Measurements from ENCODE around the gene TAOK2.

TAOK2 gene

DNA sequence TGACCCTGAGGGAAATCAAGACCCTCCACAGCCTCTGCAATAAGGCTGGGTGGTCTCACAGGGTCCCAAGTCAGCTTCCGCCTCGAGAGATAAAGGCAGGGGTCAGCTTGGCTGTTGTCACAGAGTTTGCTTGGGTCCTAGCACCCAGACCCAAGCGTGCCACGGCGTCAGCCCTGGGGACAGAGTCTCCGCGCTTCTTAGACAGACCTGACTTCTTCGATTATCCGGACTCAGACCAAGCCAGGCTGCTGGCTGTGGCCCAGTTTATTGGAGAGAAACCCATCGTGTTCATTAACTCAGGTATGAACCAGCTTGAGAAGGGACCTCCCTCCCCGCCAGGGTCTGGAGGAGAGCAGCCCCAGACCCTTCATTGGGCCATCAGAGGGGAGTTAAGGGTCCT, 49.9 kb downstream of the TAOK2 start:
- Histone ChIP-seq H3K27ac (ENCODE audit: insufficient read depth, low read length, poor library complexity, severe bottlenecking) (no peak overlapping the region), H3K4me1 (ENCODE audit: control insufficient read depth, insufficient read depth, low read length, poor library complexity, severe bottlenecking) (peaks cover 11% of the 10 kb centered on the region), H3K4me3 (ENCODE audit: insufficient read depth, low read depth, low read length, poor library complexity, severe bottlenecking) (no peak overlapping the region), H3K9me3 (ENCODE audit: control insufficient read depth, low read length) (no peaks in the 10 kb centered on the region), H3K27me3 (replicated peaks; ENCODE audit: control insufficient read depth, insufficient read depth, low read length, poor library complexity, severe bottlenecking) (peaks cover 3% of the 10 kb centered on the region), H3K36me3 (ENCODE audit: control insufficient read depth, insufficient read depth, low read length) (no peaks in the 10 kb centered on the region)
- DNase-seq: no peak

DNA sequence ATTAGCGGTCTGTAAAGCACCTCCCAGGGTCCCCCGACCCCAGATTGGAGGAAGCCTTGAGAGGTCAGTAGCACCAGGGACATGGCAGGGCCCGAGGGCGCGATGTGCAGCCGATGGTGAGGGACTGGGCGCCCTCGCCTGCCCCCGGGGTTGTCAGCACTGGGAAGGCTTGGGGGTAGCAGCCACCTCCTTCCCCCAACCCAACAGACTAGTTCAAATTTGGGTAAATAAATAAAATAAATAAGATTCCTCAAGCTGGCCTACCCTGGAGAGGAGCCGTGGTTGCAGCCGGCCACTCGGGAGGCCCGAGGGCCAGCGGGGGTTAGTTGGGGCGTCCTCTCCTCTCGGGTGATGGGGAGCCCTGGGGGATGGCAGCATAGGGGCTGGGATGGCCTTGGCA, 50.8 kb downstream of the TAOK2 start:
- Histone ChIP-seq H3K4me1 (ENCODE audit: control insufficient read depth, insufficient read depth, low read length, poor library complexity, severe bottlenecking) (peaks cover 11% of the 10 kb centered on the region), H3K36me3 (ENCODE audit: control insufficient read depth, insufficient read depth, low read length) (no peaks in the 10 kb centered on the region), H3K9me3 (ENCODE audit: control insufficient read depth, low read length) (no peaks in the 10 kb centered on the region), H3K27ac (ENCODE audit: insufficient read depth, low read length, poor library complexity, severe bottlenecking) (no peak overlapping the region), H3K27me3 (replicated peaks; ENCODE audit: control insufficient read depth, insufficient read depth, low read length, poor library complexity, severe bottlenecking) (peaks cover 4% of the 10 kb centered on the region), H3K4me3 (ENCODE audit: insufficient read depth, low read depth, low read length, poor library complexity, severe bottlenecking) (no peak overlapping the region)
- no peak for DNase-seq

DNA sequence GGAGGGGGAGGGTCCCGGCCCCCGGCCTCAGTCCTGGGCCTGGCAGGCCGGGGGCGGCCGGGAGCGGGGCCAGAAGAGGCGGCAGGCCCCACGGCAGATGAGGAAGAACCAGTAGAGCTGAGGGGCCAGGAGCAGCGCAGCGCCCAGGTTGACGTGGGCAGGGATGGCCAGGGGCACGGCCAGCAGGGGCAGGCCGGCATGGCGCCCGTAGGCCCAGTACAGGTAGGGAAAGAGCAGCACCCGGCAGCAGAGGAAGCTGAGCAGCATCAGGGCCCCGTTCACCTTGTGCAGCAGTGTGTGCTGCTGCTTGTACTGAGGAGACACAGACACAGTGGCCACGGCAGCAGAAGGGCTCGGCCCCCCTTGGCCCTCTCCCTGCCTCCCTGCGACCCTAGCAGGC, 51.5 kb downstream of the TAOK2 start:
- Histone ChIP-seq H3K9me3 (ENCODE audit: control insufficient read depth, low read length) (no peaks in the 10 kb centered on the region), H3K4me1 (ENCODE audit: control insufficient read depth, insufficient read depth, low read length, poor library complexity, severe bottlenecking) (peaks cover 11% of the 10 kb centered on the region), H3K4me3 (ENCODE audit: insufficient read depth, low read depth, low read length, poor library complexity, severe bottlenecking) (no peak overlapping the region), H3K27ac (ENCODE audit: insufficient read depth, low read length, poor library complexity, severe bottlenecking) (no peak overlapping the region), H3K36me3 (ENCODE audit: control insufficient read depth, insufficient read depth, low read length) (no peaks in the 10 kb centered on the region), H3K27me3 (replicated peaks; ENCODE audit: control insufficient read depth, insufficient read depth, low read length, poor library complexity, severe bottlenecking) (peaks cover 11% of the 10 kb centered on the region)
- DNase-seq: no peak

DNA sequence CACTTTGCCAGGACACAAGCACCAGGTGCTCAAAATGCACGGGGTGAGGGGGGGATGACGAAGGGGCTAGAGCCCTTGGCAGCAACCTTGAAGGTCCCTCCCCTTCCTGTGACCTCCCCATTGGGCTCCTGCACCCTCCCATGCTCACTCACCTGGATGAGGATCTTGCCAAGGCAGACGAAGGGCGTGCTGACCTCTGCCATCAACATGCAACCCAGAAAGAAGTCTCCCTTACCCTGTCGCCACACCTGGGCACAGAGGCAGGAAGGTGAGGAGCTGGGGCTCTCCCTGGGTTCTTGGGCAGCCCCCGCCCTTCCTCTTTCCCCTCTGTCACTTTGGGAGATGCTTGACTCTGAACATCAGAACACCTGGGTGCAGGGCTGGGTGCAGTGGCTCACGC, 51.9 kb downstream of the TAOK2 start:
- Histone ChIP-seq H3K4me3 (ENCODE audit: insufficient read depth, low read depth, low read length, poor library complexity, severe bottlenecking) (no peak overlapping the region), H3K4me1 (ENCODE audit: control insufficient read depth, insufficient read depth, low read length, poor library complexity, severe bottlenecking) (peaks cover 11% of the 10 kb centered on the region)

DNA sequence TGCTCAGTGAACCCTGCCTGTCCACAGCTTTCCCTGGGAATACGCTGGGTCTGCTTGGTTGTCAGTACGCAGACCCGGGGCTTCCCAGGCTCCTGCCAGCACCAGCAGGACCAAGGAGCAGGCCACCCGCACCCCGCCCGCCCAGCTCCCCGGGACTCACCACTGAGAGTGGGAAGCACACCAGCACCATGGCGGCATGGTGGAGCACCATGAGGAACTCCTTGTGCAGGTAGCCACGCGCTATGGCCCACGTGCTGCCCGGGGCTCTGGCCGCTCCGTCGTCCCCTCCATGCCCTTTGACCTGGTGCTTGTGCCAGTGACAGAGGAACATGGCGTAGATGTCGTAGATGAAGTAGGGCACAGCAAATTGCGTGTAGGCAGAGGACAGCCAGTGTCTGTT, 52.8 kb downstream of the TAOK2 start:
- no peak for DNase-seq
- peaks cover 22% of the 10 kb centered on the region for H3K27me3 ChIP-seq (replicated peaks; ENCODE audit: control insufficient read depth, insufficient read depth, low read length, poor library complexity, severe bottlenecking)
- H3K4me1 ChIP-seq (ENCODE audit: control insufficient read depth, insufficient read depth, low read length, poor library complexity, severe bottlenecking): peaks cover 4% of the 10 kb centered on the region
- H3K9me3 ChIP-seq (ENCODE audit: control insufficient read depth, low read length): no peaks in the 10 kb centered on the region
- no peak overlapping the region for H3K4me3 ChIP-seq (ENCODE audit: insufficient read depth, low read depth, low read length, poor library complexity, severe bottlenecking)
- H3K36me3 ChIP-seq (ENCODE audit: control insufficient read depth, insufficient read depth, low read length): no peaks in the 10 kb centered on the region
- H3K27ac ChIP-seq (ENCODE audit: insufficient read depth, low read length, poor library complexity, severe bottlenecking): no peak overlapping the region

More for the DNA sequence above, 51.9 kb downstream of the TAOK2 start:
- H3K27me3 ChIP-seq (replicated peaks; ENCODE audit: control insufficient read depth, insufficient read depth, low read length, poor library complexity, severe bottlenecking): peaks cover 15% of the 10 kb centered on the region
- no peak for DNase-seq
- H3K9me3 ChIP-seq (ENCODE audit: control insufficient read depth, low read length): no peaks in the 10 kb centered on the region
- H3K27ac ChIP-seq (ENCODE audit: insufficient read depth, low read length, poor library complexity, severe bottlenecking): no peak overlapping the region
- H3K36me3 ChIP-seq (ENCODE audit: control insufficient read depth, insufficient read depth, low read length): no peaks in the 10 kb centered on the region

DNA sequence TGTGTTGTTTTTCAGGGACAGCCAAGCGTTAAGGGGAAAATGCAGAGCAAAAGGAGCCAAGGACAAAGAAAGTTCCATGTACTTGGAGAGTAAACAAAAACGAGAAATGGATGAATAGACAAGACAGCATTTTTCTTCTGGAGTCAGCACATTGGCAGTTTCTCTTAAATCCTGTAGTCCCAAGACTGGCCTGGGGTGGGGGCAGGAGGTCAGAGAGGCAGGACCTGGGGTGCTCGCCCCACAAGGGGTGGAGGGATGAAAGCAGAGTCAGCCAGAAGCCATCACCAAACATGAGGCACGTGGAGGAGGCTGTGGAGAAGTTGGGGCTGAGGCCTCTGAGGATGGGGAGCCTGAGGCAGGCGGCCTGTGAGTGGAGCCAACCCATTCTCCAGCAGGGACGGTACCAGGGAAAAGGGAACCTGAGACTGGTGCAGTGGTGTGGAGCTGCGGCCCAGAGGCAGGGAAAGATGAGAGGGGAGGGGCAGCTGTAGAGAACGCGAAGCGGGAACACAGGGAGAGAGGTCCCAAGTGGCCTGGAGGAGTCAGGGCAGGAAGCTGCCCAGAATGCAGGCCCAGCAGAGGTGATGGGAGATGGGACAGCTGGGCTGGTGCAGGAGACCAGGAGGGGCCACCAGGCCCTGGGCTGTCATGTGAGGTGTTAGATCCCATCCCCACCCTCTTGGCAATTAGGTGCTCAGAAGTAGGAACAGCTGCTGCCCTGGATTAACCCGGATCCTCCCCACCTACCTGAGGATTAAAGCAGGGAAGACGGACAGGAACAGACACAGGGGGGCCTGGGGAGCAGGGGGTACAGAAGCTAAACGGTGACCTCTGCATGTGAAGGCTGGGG, 54.1 kb downstream of the TAOK2 start:
- Histone ChIP-seq H3K36me3 (ENCODE audit: control insufficient read depth, insufficient read depth, low read length) (no peaks in the 10 kb centered on the region), H3K9me3 (ENCODE audit: control insufficient read depth, low read length) (no peaks in the 10 kb centered on the region), H3K4me1 (ENCODE audit: control insufficient read depth, insufficient read depth, low read length, poor library complexity, severe bottlenecking) (no peaks in the 10 kb centered on the region), H3K27ac (ENCODE audit: insufficient read depth, low read length, poor library complexity, severe bottlenecking) (no peak overlapping the region), H3K4me3 (ENCODE audit: insufficient read depth, low read depth, low read length, poor library complexity, severe bottlenecking) (no peak overlapping the region), H3K27me3 (replicated peaks; ENCODE audit: control insufficient read depth, insufficient read depth, low read length, poor library complexity, severe bottlenecking) (peaks cover 28% of the 10 kb centered on the region)
- DNase-seq: no peak

DNA sequence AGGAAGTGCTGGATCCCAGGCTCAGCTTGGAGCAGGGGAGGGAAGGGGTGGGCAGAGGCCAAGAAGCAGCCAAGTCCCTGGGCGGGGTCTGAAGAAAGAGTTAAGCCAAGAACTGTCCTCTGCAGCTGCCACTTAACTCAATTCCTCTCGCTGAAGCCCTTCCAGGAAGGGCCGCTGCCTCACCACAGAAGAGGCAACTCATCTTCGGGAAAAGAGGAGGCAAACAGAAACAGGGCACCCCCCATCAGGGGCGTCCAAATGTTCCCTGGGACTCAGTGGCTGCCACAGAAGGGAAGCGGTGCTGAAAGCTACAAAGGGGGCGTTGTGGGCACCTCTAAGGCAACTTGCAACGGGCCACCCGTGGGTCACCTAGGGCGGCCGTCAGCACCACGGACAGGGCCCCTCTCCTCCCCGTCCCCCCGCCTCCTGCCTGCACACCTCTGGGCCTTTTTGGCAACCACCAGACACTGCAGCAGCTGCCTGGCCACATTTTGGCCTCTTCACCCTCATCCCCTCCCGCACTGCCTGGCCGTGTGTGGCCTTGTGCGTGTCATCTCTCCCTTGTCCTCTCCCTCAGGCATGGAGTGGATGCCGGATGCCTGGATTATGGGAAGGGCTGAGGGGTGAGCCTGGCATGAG, 54.9 kb downstream of the TAOK2 start:
- H3K9me3 ChIP-seq (ENCODE audit: control insufficient read depth, low read length): no peaks in the 10 kb centered on the region
- no peaks in the 10 kb centered on the region for H3K4me1 ChIP-seq (ENCODE audit: control insufficient read depth, insufficient read depth, low read length, poor library complexity, severe bottlenecking)
- H3K27ac ChIP-seq (ENCODE audit: insufficient read depth, low read length, poor library complexity, severe bottlenecking): no peak overlapping the region
- no peaks in the 10 kb centered on the region for H3K36me3 ChIP-seq (ENCODE audit: control insufficient read depth, insufficient read depth, low read length)
- H3K27me3 ChIP-seq (replicated peaks; ENCODE audit: control insufficient read depth, insufficient read depth, low read length, poor library complexity, severe bottlenecking): peaks cover 28% of the 10 kb centered on the region
- no peak for DNase-seq
- H3K4me3 ChIP-seq (ENCODE audit: insufficient read depth, low read depth, low read length, poor library complexity, severe bottlenecking): no peak overlapping the region

DNA sequence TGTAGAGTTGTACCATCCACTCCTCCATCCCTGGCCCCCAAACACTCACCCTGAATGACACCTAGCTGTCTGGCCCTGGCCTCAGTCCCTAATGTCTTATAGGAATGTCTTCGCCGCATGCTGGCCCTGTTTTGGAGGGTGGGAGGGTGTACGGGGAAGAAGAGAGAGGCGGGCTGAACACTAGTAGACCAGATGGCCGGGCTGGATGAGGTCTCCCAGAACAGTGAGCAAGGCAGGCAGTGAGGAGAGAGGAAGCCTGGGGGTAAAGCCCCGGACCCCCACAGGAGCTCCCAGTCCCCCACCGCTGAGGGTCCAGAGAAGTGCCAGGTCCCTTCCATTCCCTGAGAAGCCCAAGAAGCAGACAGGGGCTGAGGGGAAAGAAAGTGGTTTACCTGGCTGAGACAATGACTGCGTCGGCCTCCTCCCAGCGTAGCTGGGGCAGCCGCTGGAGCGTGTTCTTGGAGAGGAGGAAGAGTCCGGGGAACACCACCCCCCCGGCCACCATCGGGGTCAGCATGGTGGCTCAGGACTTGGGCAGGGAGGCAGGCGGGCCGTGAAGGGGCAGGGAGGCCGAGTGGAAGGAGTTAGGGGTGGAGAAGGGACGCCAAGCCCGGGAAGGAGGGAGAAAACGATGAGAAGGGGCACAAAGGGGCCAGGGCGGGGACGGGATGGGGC, 56.5 kb downstream of the TAOK2 start:
- H3K4me1 ChIP-seq (ENCODE audit: control insufficient read depth, insufficient read depth, low read length, poor library complexity, severe bottlenecking): no peaks in the 10 kb centered on the region
- peaks cover 25% of the 10 kb centered on the region for H3K27me3 ChIP-seq (replicated peaks; ENCODE audit: control insufficient read depth, insufficient read depth, low read length, poor library complexity, severe bottlenecking)
- H3K9me3 ChIP-seq (ENCODE audit: control insufficient read depth, low read length): no peaks in the 10 kb centered on the region
- DNase-seq: no peak
- no peak overlapping the region for H3K27ac ChIP-seq (ENCODE audit: insufficient read depth, low read length, poor library complexity, severe bottlenecking)
- H3K36me3 ChIP-seq (ENCODE audit: control insufficient read depth, insufficient read depth, low read length): no peaks in the 10 kb centered on the region
- no peak overlapping the region for H3K4me3 ChIP-seq (ENCODE audit: insufficient read depth, low read depth, low read length, poor library complexity, severe bottlenecking)

DNA sequence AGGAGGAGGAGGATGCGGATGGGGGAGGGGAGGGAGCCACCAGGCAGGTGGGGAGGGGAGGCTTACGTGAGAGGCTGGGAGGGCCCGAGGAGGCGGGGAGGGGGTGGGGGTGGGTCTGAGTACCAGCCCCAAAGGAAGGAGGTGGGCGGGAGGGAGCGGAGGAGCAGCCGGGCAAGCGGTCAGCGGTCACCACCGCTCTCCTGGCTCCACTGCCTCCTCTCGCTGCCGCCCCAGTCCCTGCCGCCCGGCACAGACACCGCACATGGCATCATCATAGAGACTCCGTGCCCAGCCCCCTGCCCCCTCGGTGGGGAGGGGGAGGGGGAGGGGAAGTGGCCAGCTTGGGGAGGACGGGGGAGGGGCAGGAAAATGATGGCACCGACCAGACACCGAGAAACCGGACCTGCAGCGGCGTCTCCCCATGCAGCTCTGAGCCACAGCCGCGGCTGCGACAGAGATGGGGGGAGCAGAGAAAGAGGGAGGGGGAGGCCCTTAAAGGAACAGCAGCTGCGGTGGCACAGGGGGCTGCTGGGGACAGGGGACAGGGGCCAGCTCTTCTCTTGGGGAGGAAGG, 57.3 kb downstream of the TAOK2 start, which contains the start of gene TLCD3B:
Gene TLCD3B, minus strand, starts transcription at position 431 of the 573 bp plus-strand sequence. CDS start 744 bp downstream, outside the sequence.
- no peak for DNase-seq
- H3K9me3 ChIP-seq (ENCODE audit: control insufficient read depth, low read length): no peaks in the 10 kb centered on the region
- H3K27me3 ChIP-seq (replicated peaks; ENCODE audit: control insufficient read depth, insufficient read depth, low read length, poor library complexity, severe bottlenecking): peaks cover 25% of the 10 kb centered on the region
- no peak within 1 kb of the TSS for H3K4me3 ChIP-seq (ENCODE audit: insufficient read depth, low read depth, low read length, poor library complexity, severe bottlenecking)
- H3K4me1 ChIP-seq (ENCODE audit: control insufficient read depth, insufficient read depth, low read length, poor library complexity, severe bottlenecking): no peaks in the 10 kb centered on the region
- no peak within 1 kb of the TSS for H3K27ac ChIP-seq (ENCODE audit: insufficient read depth, low read length, poor library complexity, severe bottlenecking)
- H3K36me3 ChIP-seq (ENCODE audit: control insufficient read depth, insufficient read depth, low read length): no peaks in the 10 kb centered on the region
